Osteoblast (primary cell): ENCODE results near the gene PLEKHH1. TPM values are rescaled to one million over a fixed set of nuclear protein-coding genes. Genes with fewer than 3 reads are reported as not detected.
A peak's percentile ranks its signal among the peaks of the same experiment; 100 is the strongest.

Experiments used
- DNase-seq: peaks from one replicate; pipeline ENCODE4 v3.0.0; 2011; ENCODE audit warnings: low spot score, mixed read lengths; ENCODE audit not compliant: insufficient read length; ENCODE audit errors: missing footprints
- H2AFZ ChIP-seq: 2 replicates; pipeline ENCODE4 v1.6.0; 2011; ENCODE audit warnings: mild to moderate bottlenecking, low read length
- H3K27ac ChIP-seq: 2 replicates; pipeline ENCODE4 v1.5.1; 2011; ENCODE audit warnings: mild to moderate bottlenecking, low read depth, low read length, moderate library complexity
- H3K27me3 ChIP-seq: 2 replicates; pipeline ENCODE4 v1.6.0; 2012; ENCODE audit warnings: mild to moderate bottlenecking, control low read depth, inconsistent platforms, low read length, moderate library complexity; ENCODE audit not compliant: insufficient read depth
- H3K36me3 ChIP-seq: 2 replicates; pipeline ENCODE4 v1.5.1; 2011; ENCODE audit warnings: mild to moderate bottlenecking, low read length, control low read depth, moderate library complexity; ENCODE audit not compliant: insufficient read depth
- H3K4me1 ChIP-seq: 2 replicates; pipeline ENCODE4 v1.5.1; 2011; ENCODE audit warnings: mild to moderate bottlenecking, low read length, control low read depth, moderate library complexity; ENCODE audit not compliant: insufficient read depth
- H3K4me2 ChIP-seq: 2 replicates; pipeline ENCODE4 v1.6.0; 2011; ENCODE audit warnings: mild to moderate bottlenecking, low read length; ENCODE audit not compliant: insufficient read depth
- H3K4me3 ChIP-seq: fragments of 200-600 bp; sonication (generic); 3 replicates; pipeline ENCODE4 v1.5.1; 2012; ENCODE audit warnings: mild to moderate bottlenecking, low read length, inconsistent platforms; ENCODE audit not compliant: insufficient read depth
- H3K79me2 ChIP-seq: 2 replicates; pipeline ENCODE4 v1.6.0; 2012; ENCODE audit warnings: mild to moderate bottlenecking, low read length, control low read depth, inconsistent platforms; ENCODE audit not compliant: insufficient read depth
- H3K9me3 ChIP-seq: 2 replicates; pipeline ENCODE4 v1.5.1; 2011; ENCODE audit warnings: low read depth, low read length, control low read depth
- H4K20me1 ChIP-seq: 2 replicates; pipeline ENCODE4 v1.6.0; 2012; ENCODE audit warnings: mild to moderate bottlenecking, low read length, control low read depth; ENCODE audit not compliant: insufficient read depth
- total RNA-seq: library from RNA; depleted of rRNA; stranded (reverse); fragments of >200 nt; gene quantifications from 2 replicates; pipeline ENCODE4 v1.2.3, GENCODE V29; 2012
- TF ChIP-seq, protein P1 (sequence below): IDR thresholded peaks from 2 replicates; pipeline ENCODE4 v1.5.1; 2011; ENCODE audit warnings: mild to moderate bottlenecking, low read depth, low read length, moderate library complexity; ENCODE audit errors: extremely low read depth

Gene PLEKHH1
- total RNA-seq, 1 donor: 1.1 TPM

DNA sequence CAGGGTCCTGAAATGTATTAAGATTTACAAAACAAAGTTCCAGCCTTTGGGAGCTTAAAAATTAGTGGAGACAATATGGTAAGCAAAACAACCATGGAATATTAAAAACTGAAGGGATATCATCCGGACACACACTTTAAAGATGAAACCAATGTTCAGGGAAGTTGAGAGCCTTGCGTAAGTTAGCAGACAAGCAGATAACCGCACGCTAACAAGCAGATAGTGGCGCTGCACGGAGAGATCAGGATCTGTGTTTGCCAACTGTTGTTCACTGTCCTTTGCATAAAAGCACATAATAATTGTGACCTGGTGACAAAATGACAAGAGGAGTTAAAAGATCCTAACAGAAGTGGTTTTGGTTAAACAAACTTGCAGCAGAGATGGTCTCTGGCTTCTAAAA lies 30.2 kb upstream of the PLEKHH1 start:
- Histone ChIP-seq H3K36me3 (no peaks in the 10 kb centered on the region), H3K4me2 (no peak overlapping the region), H2AFZ (no peak overlapping the region), H4K20me1 (no peaks in the 10 kb centered on the region), H3K27me3 (peaks cover 5% of the 10 kb centered on the region), H3K4me1 (no peaks in the 10 kb centered on the region), H3K27ac (no peak overlapping the region), H3K4me3 (no peak overlapping the region), H3K79me2 (no peaks in the 10 kb centered on the region), H3K9me3 (no peaks in the 10 kb centered on the region)
- TF ChIP-seq, protein P1, sequence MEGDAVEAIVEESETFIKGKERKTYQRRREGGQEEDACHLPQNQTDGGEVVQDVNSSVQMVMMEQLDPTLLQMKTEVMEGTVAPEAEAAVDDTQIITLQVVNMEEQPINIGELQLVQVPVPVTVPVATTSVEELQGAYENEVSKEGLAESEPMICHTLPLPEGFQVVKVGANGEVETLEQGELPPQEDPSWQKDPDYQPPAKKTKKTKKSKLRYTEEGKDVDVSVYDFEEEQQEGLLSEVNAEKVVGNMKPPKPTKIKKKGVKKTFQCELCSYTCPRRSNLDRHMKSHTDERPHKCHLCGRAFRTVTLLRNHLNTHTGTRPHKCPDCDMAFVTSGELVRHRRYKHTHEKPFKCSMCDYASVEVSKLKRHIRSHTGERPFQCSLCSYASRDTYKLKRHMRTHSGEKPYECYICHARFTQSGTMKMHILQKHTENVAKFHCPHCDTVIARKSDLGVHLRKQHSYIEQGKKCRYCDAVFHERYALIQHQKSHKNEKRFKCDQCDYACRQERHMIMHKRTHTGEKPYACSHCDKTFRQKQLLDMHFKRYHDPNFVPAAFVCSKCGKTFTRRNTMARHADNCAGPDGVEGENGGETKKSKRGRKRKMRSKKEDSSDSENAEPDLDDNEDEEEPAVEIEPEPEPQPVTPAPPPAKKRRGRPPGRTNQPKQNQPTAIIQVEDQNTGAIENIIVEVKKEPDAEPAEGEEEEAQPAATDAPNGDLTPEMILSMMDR: no peak
- DNase-seq: peak; percentile 27

DNA sequence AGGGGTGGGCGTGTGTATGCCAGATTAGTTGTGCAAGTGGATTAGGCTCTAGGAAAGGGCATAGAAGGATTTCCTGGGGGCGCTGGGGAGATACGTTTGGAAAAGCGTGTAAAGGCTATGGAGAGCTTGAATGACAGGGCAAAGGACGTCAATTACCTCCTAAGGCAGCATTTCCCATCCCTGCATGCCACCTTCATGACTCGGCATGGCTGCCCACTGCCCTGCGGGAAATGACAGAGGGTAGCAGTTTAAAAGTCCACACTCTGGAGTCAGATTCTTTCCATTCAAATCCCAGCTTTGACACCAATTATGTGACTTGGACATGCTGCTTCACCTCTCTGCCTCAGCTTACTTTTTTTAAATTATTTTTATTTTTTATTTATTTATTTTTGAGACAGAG lies 29.8 kb upstream of the PLEKHH1 start:
- TF ChIP-seq, protein P1: no peak
- Histone ChIP-seq H2AFZ (no peak overlapping the region), H3K9me3 (no peaks in the 10 kb centered on the region), H3K36me3 (no peaks in the 10 kb centered on the region), H3K4me3 (no peak overlapping the region), H3K79me2 (no peaks in the 10 kb centered on the region), H3K4me2 (no peak overlapping the region), H4K20me1 (no peaks in the 10 kb centered on the region), H3K27me3 (peaks cover 8% of the 10 kb centered on the region), H3K4me1 (no peaks in the 10 kb centered on the region), H3K27ac (no peak overlapping the region)
- no peak for DNase-seq

DNA sequence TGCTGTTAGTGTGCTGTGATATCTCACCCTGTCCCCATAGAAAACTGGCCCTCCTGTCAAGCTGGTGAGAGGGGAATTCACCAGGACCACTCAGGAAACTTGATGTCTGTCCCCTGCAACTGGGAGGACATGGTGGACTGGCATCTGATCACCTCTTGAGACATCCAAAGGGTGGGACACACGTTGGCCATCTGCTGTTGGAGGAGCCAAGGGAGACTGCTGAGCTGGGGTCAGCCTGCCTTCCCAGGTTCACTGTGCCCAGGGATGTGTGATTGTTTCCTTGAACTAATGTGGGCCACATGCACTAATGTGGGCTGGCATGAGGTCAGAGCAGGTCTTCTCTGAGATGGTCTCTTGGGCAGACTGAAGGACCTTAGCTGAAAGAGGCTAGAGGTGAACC lies 27.8 kb upstream of the PLEKHH1 start:
- no peaks in the 10 kb centered on the region for H4K20me1 ChIP-seq
- H3K4me3 ChIP-seq: no peak overlapping the region
- no peak overlapping the region for H2AFZ ChIP-seq
- H3K27ac ChIP-seq: no peak overlapping the region
- no peaks in the 10 kb centered on the region for H3K9me3 ChIP-seq
- DNase-seq: no peak
- TF ChIP-seq, protein P1: no peak
- H3K4me1 ChIP-seq: no peaks in the 10 kb centered on the region
- no peak overlapping the region for H3K4me2 ChIP-seq
- peaks cover 8% of the 10 kb centered on the region for H3K27me3 ChIP-seq
- no peaks in the 10 kb centered on the region for H3K79me2 ChIP-seq
- no peaks in the 10 kb centered on the region for H3K36me3 ChIP-seq

DNA sequence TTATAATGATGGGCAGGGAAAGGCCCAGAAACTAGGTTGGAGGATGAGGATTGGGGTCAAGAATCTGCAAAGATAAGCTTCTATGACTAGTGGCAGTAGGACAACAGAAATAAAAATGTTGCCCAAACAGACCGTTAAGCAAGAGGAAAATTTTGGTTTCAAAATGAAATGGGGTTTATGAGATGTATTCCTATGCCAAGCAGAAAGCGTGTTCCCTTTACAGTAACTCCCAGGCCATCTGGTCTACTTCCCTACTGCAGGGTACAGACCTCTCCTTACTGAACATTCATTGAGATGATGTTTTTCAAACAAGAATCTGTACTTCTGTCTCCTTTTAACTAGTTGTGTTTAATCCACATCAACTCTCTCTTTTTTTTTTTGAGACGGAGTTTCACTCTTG lies 24.1 kb upstream of the PLEKHH1 start:
- H3K27ac ChIP-seq: no peak overlapping the region
- peaks cover 4% of the 10 kb centered on the region for H3K4me1 ChIP-seq
- H2AFZ ChIP-seq: no peak overlapping the region
- H3K9me3 ChIP-seq: no peaks in the 10 kb centered on the region
- no peaks in the 10 kb centered on the region for H3K79me2 ChIP-seq
- TF ChIP-seq, protein P1: no peak
- no peak overlapping the region for H3K4me3 ChIP-seq
- no peaks in the 10 kb centered on the region for H4K20me1 ChIP-seq
- H3K36me3 ChIP-seq: no peaks in the 10 kb centered on the region
- DNase-seq: no peak
- peaks cover 10% of the 10 kb centered on the region for H3K27me3 ChIP-seq
- H3K4me2 ChIP-seq: no peak overlapping the region
